ENCODE data around the gene ZNF407.

GRCh38 chr18:74679679-74680076 lies 82.0 kb downstream of the ZNF407 start:
- TF ChIP-seq CTCF (IDR thresholded peaks at IDR 0.05; ENCODE audit: low read depth, low read length, poor library complexity, severe bottlenecking) (no peak), EZH2phosphoT487 (IDR thresholded peaks at IDR 0.05; ENCODE audit: borderline replicate concordance, low read length) (no peak)
